Choroid plexus epithelial cell (primary cell): ENCODE data around the gene ALOX15B.

ENCODE experiments used
- DNase-seq: peaks from one replicate; pipeline ENCODE4 v3.0.0-alpha.2; 2010; ENCODE audit warnings: low read depth
- H3K4me3 ChIP-seq: 2 replicates; pipeline ENCODE4 v1.5.1; 2011; ENCODE audit warnings: low read depth, mild to moderate bottlenecking, control low read depth, low read length, moderate library complexity
- CTCF ChIP-seq: conservative IDR thresholded peaks from 2 replicates; pipeline ENCODE4 v1.5.1; 2011; ENCODE audit warnings: low read depth, mild to moderate bottlenecking, control low read depth, inconsistent platforms, low read length, moderate library complexity

Gene ALOX15B

GRCh38 chr17:8064561-8065019 lies 25.7 kb downstream of the ALOX15B start:
- TF ChIP-seq CTCF: no peak
- DNase-seq: no peak
- H3K4me3 ChIP-seq: no peak overlapping the region

GRCh38 chr17:8066841-8067775 lies 28.2 kb downstream of the ALOX15B start:
- no peak for DNase-seq
- TF ChIP-seq CTCF: no peak
- H3K4me3 ChIP-seq: no peak overlapping the region

GRCh38 chr17:8067806-8068205 lies 28.9 kb downstream of the ALOX15B start:
- H3K4me3 ChIP-seq: no peak overlapping the region
- no peak for DNase-seq
- no peak for TF ChIP-seq CTCF

GRCh38 chr17:8068736-8069586 lies 30.1 kb downstream of the ALOX15B start:
- DNase-seq: no peak
- no peak for TF ChIP-seq CTCF
- no peak overlapping the region for H3K4me3 ChIP-seq

GRCh38 chr17:8069587-8069860 lies 30.7 kb downstream of the ALOX15B start:
- no peak for DNase-seq
- H3K4me3 ChIP-seq: no peak overlapping the region
- TF ChIP-seq CTCF: no peak

GRCh38 chr17:8071496-8071895 lies 32.6 kb downstream of the ALOX15B start:
- no peak overlapping the region for H3K4me3 ChIP-seq

More at GRCh38 chr17:8071496-8071895, 32.6 kb downstream of the ALOX15B start:
- no peak for DNase-seq
- no peak for TF ChIP-seq CTCF
